Stimulated activated naive CD8-positive, alpha-beta T cell treated with anti-CD3 and anti-CD28 coated beads, Interleukin-15, Interleukin-2, amounts not matched to agents 100 ng/mL and 50 ng/mL, for 24 hours (primary cell): ENCODE data around the gene BTBD8.
A peak's percentile ranks its signal among the peaks of the same experiment; 100 is the strongest.
"Not testable (repeated sequence)": the region's sequence is repeated elsewhere in the genome, so short reads cannot be mapped to it uniquely, and the experiment has no call there.

ENCODE experiments used
- H3K27ac Mint-ChIP-seq: one replicate; pipeline ENCODE4 v1.8.0; 2021; ENCODE audit warnings: mild to moderate bottlenecking, mixed read lengths
- H3K27me3 Mint-ChIP-seq: one replicate; pipeline ENCODE4 v1.8.0; 2021; ENCODE audit warnings: mixed read lengths
- H3K36me3 Mint-ChIP-seq: one replicate; pipeline ENCODE4 v1.8.0; 2021; ENCODE audit warnings: low read depth, mixed read lengths
- H3K4me1 Mint-ChIP-seq: one replicate; pipeline ENCODE4 v1.8.0; 2021; ENCODE audit warnings: low read depth, mixed read lengths
- H3K4me3 Mint-ChIP-seq: one replicate; pipeline ENCODE4 v1.8.0; 2021; ENCODE audit warnings: mild to moderate bottlenecking, mixed read lengths
- H3K9me3 Mint-ChIP-seq: one replicate; pipeline ENCODE4 v1.8.0; 2021; ENCODE audit warnings: mixed read lengths

BTBD8 gene

DNA sequence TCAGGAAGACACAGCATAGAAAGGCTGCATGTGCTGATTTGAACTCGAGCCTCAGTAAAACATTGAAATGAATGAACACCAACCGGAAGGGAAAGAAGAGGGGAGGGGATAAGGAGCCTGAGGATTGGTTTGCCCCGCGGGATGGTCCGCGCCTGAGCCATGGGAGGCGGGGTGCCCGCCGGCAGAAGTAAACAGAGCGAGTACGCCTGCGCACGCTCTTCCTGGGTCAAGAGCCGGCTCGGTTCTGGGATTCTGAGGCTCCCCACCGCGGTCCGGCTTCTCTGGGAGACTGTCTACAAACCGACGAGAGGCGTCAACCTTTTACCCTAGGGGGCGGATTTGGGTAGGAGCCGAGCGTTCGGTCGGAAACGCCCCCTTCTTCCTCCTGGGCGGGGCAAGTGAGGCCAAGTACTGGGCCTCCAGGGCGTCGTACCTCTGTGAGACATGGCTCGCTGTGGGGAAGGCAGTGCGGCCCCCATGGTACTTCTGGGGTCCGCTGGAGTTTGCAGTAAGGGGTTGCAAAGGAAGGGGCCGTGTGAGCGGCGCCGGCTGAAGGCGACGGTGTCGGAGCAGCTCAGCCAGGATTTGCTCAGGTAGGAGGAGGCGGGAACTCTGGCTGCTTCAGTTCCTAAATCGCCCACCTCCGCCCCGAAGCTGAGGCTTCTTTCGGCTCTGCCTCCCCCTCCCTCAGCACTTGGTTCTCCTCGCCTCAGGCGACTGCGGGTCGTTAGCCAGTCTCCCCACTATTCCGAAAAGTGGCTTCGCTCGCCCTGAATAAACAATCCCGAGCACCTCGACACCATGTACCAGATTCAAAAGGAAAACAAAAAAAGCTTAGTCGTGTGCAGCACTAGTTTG, at the start of gene BTBD8:
Gene BTBD8 (plus strand): TSS at position 218 of the 858 bp plus-strand sequence. CDS start 227 bp downstream, at position 445.
- peaks cover 4% of the 10 kb centered on the region for H3K9me3 Mint-ChIP-seq
- H3K27me3 Mint-ChIP-seq = no peaks in the 10 kb centered on the region
- no peaks in the 10 kb centered on the region for H3K36me3 Mint-ChIP-seq
- peak within 1 kb of the TSS; percentile 86 for H3K4me3 Mint-ChIP-seq
- peaks cover 4% of the 10 kb centered on the region for H3K4me1 Mint-ChIP-seq
- H3K27ac Mint-ChIP-seq = peak within 1 kb of the TSS; percentile 77

GRCh38 chr1:92030656-92031107, 49.5 kb upstream of the BTBD8 start:
- no peaks in the 10 kb centered on the region for H3K36me3 Mint-ChIP-seq
- peak overlapping the region; percentile 58 for H3K27ac Mint-ChIP-seq
- H3K4me3 Mint-ChIP-seq = peak overlapping the region; percentile 74
- H3K9me3 Mint-ChIP-seq = no peaks in the 10 kb centered on the region
- H3K27me3 Mint-ChIP-seq = peaks cover 34% of the 10 kb centered on the region
- peaks cover 11% of the 10 kb centered on the region for H3K4me1 Mint-ChIP-seq

DNA sequence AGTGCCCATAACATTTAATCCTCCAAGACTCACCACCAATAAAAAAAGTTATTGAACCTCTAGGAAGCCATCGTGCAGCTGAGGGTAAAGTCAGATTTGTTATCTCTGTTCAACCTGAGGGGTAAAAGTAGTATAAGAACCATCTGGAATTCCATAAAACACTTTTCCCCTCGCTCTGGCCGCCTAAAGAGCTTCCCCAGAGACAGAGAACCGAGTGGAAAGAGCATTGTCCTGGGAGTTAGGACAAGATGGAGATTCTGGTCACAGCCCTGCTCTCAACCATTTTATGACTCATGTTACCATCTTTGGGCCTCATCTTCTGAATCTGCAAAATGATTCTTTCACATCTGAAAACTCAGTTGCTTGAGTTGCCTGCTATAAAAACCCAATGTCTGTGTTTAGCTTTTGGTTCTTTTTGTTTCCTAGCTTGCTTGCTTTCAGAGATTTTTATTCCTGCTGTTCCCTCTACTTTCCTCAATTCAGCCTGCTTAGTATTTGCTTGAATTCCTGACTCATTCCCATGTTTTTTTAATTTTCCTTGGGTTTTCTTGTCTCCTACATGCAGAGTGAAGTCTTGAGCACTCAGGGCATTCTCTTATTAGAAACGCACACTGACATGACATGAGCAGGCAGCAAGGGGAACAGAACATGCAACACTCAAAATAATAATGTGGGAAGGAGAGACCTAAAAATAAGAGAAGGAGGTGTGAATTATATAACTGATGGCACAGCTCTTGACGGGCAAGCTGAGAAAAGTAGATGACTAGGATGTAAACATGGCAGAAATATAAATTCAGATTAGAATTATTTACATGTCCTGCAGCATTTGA, 48.6 kb upstream of the BTBD8 start:
- Mint-ChIP-seq H3K36me3 (no peaks in the 10 kb centered on the region), H3K9me3 (no peaks in the 10 kb centered on the region), H3K4me1 (peaks cover 11% of the 10 kb centered on the region), H3K27ac (no peak overlapping the region), H3K4me3 (no peak overlapping the region), H3K27me3 (peaks cover 34% of the 10 kb centered on the region)

- no peaks in the 10 kb centered on the region for H3K4me1 Mint-ChIP-seq
- no peaks in the 10 kb centered on the region for H3K9me3 Mint-ChIP-seq
- no peak overlapping the region for H3K27ac Mint-ChIP-seq
- peaks cover 4% of the 10 kb centered on the region for H3K27me3 Mint-ChIP-seq
- no peak overlapping the region for H3K4me3 Mint-ChIP-seq
- H3K36me3 Mint-ChIP-seq = no peaks in the 10 kb centered on the region
Measured at GRCh38 chr1:92037400-92037799, 42.7 kb upstream of the BTBD8 start.

GRCh38 chr1:92038695-92039346, 41.3 kb upstream of the BTBD8 start:
- Mint-ChIP-seq H3K36me3 (no peaks in the 10 kb centered on the region), H3K4me3 (no peak overlapping the region), H3K27ac (no peak overlapping the region), H3K9me3 (no peaks in the 10 kb centered on the region), H3K27me3 (peaks cover 4% of the 10 kb centered on the region), H3K4me1 (no peaks in the 10 kb centered on the region)

- Mint-ChIP-seq H3K4me1 (no peaks in the 10 kb centered on the region), H3K27me3 (no peaks in the 10 kb centered on the region), H3K27ac (no peak overlapping the region), H3K9me3 (no peaks in the 10 kb centered on the region), H3K36me3 (no peaks in the 10 kb centered on the region), H3K4me3 (no peak overlapping the region)
Measured at GRCh38 chr1:92040971-92041370, 39.2 kb upstream of the BTBD8 start.

GRCh38 chr1:92043621-92044020, 36.5 kb upstream of the BTBD8 start:
- Mint-ChIP-seq H3K4me3 (no peak overlapping the region), H3K27ac (no peak overlapping the region), H3K4me1 (no peaks in the 10 kb centered on the region), H3K9me3 (no peaks in the 10 kb centered on the region), H3K36me3 (no peaks in the 10 kb centered on the region), H3K27me3 (no peaks in the 10 kb centered on the region)

DNA sequence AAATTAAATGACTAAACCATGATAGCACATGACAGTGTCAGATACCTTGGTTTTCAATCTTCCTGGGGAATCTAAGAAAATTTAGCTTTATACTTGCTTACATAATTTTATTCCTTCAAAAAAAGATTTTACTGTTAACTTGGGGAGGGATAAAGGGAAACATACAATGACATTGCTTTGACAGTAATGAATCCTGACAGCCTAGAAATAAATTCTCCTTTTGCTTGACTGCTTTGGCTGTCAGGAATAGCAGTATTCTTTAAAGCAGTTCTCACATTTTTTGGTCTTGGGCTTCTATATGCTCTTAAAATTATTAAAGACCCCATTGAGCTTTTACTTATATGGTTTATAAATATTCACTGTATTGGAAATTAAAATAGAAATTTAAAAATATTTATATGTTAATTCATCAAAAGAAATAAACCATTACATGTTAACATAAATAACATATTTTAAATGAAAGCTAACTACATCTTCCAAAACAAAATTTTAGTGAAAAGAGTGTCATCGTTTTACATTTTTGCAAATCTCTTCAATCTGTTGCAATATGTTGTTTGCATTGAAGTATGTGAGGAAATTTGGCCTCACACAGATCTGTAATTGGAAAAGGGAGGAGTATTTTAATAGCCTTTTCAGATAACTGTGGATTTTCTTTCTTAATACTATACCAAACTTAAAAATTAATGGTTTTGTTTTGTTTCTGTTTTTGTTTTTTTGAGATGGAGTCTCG, 34.2 kb upstream of the BTBD8 start:
- H3K27ac Mint-ChIP-seq = no peak overlapping the region
- H3K4me1 Mint-ChIP-seq = no peaks in the 10 kb centered on the region
- no peaks in the 10 kb centered on the region for H3K9me3 Mint-ChIP-seq
- H3K4me3 Mint-ChIP-seq = no peak overlapping the region
- no peaks in the 10 kb centered on the region for H3K27me3 Mint-ChIP-seq
- H3K36me3 Mint-ChIP-seq = no peaks in the 10 kb centered on the region

DNA sequence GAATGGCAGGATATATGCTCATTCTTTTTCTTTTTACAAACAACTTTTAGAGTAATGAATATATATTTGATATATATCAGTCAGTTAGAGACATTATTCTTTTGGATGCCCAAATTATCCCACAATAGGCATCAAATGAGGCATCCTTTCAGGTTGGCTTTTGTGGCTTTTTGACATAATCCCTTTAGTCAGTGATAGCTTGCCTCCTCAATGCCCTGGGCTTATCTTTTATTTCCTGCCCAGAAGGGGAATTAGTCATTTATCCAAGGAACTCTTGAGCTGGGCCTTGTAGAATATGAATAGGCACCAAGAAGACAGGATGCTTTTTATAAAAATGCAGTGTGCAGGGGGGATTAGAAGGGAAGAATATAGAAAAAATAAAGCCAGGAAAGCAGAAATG, 28.2 kb upstream of the BTBD8 start:
- H3K9me3 Mint-ChIP-seq = no peaks in the 10 kb centered on the region
- no peaks in the 10 kb centered on the region for H3K36me3 Mint-ChIP-seq
- H3K27me3 Mint-ChIP-seq = peaks cover 5% of the 10 kb centered on the region
- no peak overlapping the region for H3K27ac Mint-ChIP-seq
- H3K4me3 Mint-ChIP-seq = no peak overlapping the region
- H3K4me1 Mint-ChIP-seq = no peaks in the 10 kb centered on the region

- no peak overlapping the region for H3K4me3 Mint-ChIP-seq
- H3K27me3 Mint-ChIP-seq = no peaks in the 10 kb centered on the region
Measured at GRCh38 chr1:92065042-92065441, 15.1 kb upstream of the BTBD8 start.

GRCh38 chr1:92066321-92066720, 13.8 kb upstream of the BTBD8 start:
- Mint-ChIP-seq H3K27me3 (no peaks in the 10 kb centered on the region), H3K9me3 (no peaks in the 10 kb centered on the region), H3K4me1 (no peaks in the 10 kb centered on the region), H3K27ac (no peak overlapping the region), H3K36me3 (no peaks in the 10 kb centered on the region), H3K4me3 (no peak overlapping the region)

More at GRCh38 chr1:92065042-92065441, 15.1 kb upstream of the BTBD8 start:
- H3K27ac Mint-ChIP-seq = no peak overlapping the region
- H3K4me1 Mint-ChIP-seq = no peaks in the 10 kb centered on the region
- H3K36me3 Mint-ChIP-seq = no peaks in the 10 kb centered on the region
- H3K9me3 Mint-ChIP-seq = no peaks in the 10 kb centered on the region

GRCh38 chr1:92070892-92071291, 9.3 kb upstream of the BTBD8 start:
- Mint-ChIP-seq H3K9me3 (no peaks in the 10 kb centered on the region), H3K36me3 (no peaks in the 10 kb centered on the region), H3K4me3 (no peak overlapping the region), H3K27ac (no peak overlapping the region), H3K27me3 (no peaks in the 10 kb centered on the region), H3K4me1 (no peaks in the 10 kb centered on the region)

- H3K27me3 Mint-ChIP-seq, H3K4me3 Mint-ChIP-seq: not testable (repeated sequence)
Measured at GRCh38 chr1:92074446-92074845, 5.7 kb upstream of the BTBD8 start.

DNA sequence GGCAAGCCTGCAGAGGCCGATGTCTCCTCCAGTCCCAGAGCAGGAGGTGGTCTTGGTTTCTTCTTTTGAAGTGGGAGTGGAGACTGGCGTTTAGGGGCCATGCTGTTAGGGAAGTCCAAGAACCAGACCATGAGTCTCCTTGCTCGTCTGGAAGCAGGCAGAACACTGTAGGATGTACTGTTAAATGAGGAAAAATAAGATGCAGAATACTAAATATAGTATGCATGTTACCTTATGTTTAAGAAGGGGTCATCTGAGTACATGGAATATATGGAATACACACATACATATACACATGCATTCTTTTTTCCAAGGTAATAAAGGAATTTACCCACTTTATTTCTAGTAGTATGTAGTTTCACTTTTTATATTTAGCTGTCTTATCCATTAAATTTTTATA, 4.8 kb upstream of the BTBD8 start, which contains the start of gene SETSIP:
Gene SETSIP (minus strand): TSS at position 101 of the 400 bp plus-strand sequence. CDS start 0 bp downstream, at position 101.
- Mint-ChIP-seq H3K4me3 (no peak within 1 kb of the TSS), H3K36me3 (no peaks in the 10 kb centered on the region), H3K27ac (no peak within 1 kb of the TSS), H3K27me3 (no peaks in the 10 kb centered on the region), H3K9me3 (no peaks in the 10 kb centered on the region), H3K4me1 (peaks cover 4% of the 10 kb centered on the region)

More at GRCh38 chr1:92074446-92074845, 5.7 kb upstream of the BTBD8 start:
- not testable (repeated sequence) for H3K9me3 Mint-ChIP-seq, H3K27ac Mint-ChIP-seq, H3K36me3 Mint-ChIP-seq, H3K4me1 Mint-ChIP-seq
